ENCODE data around the gene SLC1A7.

- TF ChIP-seq CTCF (IDR thresholded peaks at IDR 0.05) (no peak), POLR2AphosphoS5 (IDR thresholded peaks at IDR 0.05) (no peak), POLR2A (IDR thresholded peaks at IDR 0.05) (no peak), EP300 (IDR thresholded peaks at IDR 0.05) (no peak)
Observed at GRCh38 chr1:53127546-53127945, 14.9 kb downstream of the SLC1A7 start.

Data from sigmoid colon (tissue), 4 donors.